HG02870 (cell line): ENCODE data around the gene PDE4C.

Experiments used
- ATAC-seq: cut with Tn5 transposase; IDR thresholded peaks from one replicate; pipeline ENCODE4 v1.9.1; 2021; ENCODE audit warnings: mild to moderate bottlenecking, moderate library complexity; ENCODE audit not compliant: unreplicated experiment

PDE4C gene

GRCh38 chr19:18202778-18203407, 23.3 kb downstream of the PDE4C start:
- ATAC-seq, result no peak

- no peak for ATAC-seq
Observed at GRCh38 chr19:18202397-18202777, 23.9 kb downstream of the PDE4C start.

- ATAC-seq, result no peak
Observed at GRCh38 chr19:18198374-18198773, 27.9 kb downstream of the PDE4C start.

- no peak for ATAC-seq
Observed at GRCh38 chr19:18197941-18198340, 28.3 kb downstream of the PDE4C start.

GRCh38 chr19:18197306-18197705, 28.9 kb downstream of the PDE4C start:
- ATAC-seq, result no peak

- ATAC-seq, result no peak
Observed at GRCh38 chr19:18196511-18196845, 29.8 kb downstream of the PDE4C start.

- no peak for ATAC-seq
Observed at GRCh38 chr19:18194554-18195238, 31.5 kb downstream of the PDE4C start.

GRCh38 chr19:18194181-18194530, 32.1 kb downstream of the PDE4C start:
- no peak for ATAC-seq

- ATAC-seq, result peak; percentile 1
Observed at GRCh38 chr19:18193388-18194180, 32.7 kb downstream of the PDE4C start.

- ATAC-seq, result peak; percentile 90
Observed at GRCh38 chr19:18192673-18193387, 33.4 kb downstream of the PDE4C start, which contains the start of gene MPV17L2. TSS of gene MPV17L2 (plus strand) at chr19:18193218. CDS start at chr19:18193282, 64 bp downstream.

GRCh38 chr19:18191640-18192062, 34.6 kb downstream of the PDE4C start:
- ATAC-seq, result no peak

GRCh38 chr19:18190278-18190677, 36.0 kb downstream of the PDE4C start:
- no peak for ATAC-seq

GRCh38 chr19:18185538-18185937, 40.7 kb downstream of the PDE4C start:
- no peak for ATAC-seq

GRCh38 chr19:18183529-18183928, 42.7 kb downstream of the PDE4C start:
- no peak for ATAC-seq

GRCh38 chr19:18179957-18180356, 46.3 kb downstream of the PDE4C start:
- no peak for ATAC-seq

GRCh38 chr19:18176367-18177310, 49.6 kb downstream of the PDE4C start:
- ATAC-seq, result no peak

GRCh38 chr19:18174983-18175382, 51.3 kb downstream of the PDE4C start:
- no peak for ATAC-seq
